Measurements from ENCODE around the gene PITX1.

PITX1 gene

GRCh38 chr5:135040333-135041144 lies 6.5 kb upstream of the PITX1 start:
- no peak for FAIRE-seq

- no peak for FAIRE-seq
Observed at GRCh38 chr5:135040034-135040332, 6.0 kb upstream of the PITX1 start.

GRCh38 chr5:135039271-135040033 lies 5.4 kb upstream of the PITX1 start:
- no peak for FAIRE-seq

- no peak for FAIRE-seq
Observed at GRCh38 chr5:135038813-135039270, 4.8 kb upstream of the PITX1 start.

GRCh38 chr5:135038205-135038812 lies 4.3 kb upstream of the PITX1 start:
- no peak for FAIRE-seq

DNA sequence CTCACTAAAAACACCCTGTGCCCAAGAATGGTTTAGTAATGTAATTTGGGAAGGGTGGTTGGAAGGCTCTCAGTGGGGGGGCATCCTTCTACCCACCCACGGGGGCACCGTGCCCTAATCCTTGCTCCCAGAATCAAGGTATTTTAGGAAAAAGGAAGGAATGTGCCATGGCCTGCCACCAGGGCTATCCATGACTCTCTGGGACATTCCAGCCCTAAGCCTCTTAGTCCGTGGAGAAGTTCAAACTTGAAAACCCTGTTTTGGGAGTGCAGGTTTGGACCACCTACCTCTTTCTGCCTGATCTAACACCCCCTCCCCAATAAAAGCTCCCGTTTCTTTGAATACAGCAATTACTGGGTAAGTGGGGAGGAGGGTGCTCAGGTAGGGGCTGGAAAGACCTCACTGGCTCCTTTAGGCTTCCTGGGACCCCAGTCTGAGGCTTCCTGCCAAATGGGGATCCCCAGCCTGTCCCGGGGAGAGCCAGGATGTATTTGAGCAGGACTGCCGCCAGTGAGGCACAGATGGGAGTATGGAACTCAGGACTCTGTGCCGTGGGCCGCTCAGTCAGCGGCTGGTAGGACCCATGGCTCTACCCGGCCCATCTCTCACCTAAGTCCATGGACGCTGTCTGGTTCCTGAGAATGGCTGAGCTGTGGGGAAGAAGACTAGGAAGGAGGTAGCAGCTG lies 3.6 kb upstream of the PITX1 start:
- FAIRE-seq, result no peak

DNA sequence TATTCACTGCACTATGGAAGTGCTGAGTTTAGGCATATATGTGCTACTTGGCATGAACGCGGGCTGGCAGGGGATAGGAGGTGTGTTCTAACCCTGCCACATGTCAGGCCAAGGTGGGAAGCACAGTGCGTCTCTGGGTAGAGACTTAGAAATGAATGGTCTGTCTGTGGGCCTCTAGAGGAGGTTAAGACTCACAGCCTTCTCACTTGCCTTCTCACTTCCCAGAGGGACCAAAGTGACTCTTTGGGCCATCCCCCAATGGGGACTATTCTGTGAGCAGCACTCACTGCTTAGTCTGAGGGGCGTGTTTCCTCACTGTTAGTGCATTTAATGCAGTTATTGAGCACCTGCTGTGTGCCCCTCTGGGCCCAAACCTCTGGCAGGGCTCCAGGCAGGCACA lies 2.4 kb upstream of the PITX1 start:
- no peak for FAIRE-seq

GRCh38 chr5:135035678-135036030 lies 1.6 kb upstream of the PITX1 start:
- no peak for FAIRE-seq

- no peak for FAIRE-seq
Observed at GRCh38 chr5:135034963-135035677, 1.1 kb upstream of the PITX1 start.

DNA sequence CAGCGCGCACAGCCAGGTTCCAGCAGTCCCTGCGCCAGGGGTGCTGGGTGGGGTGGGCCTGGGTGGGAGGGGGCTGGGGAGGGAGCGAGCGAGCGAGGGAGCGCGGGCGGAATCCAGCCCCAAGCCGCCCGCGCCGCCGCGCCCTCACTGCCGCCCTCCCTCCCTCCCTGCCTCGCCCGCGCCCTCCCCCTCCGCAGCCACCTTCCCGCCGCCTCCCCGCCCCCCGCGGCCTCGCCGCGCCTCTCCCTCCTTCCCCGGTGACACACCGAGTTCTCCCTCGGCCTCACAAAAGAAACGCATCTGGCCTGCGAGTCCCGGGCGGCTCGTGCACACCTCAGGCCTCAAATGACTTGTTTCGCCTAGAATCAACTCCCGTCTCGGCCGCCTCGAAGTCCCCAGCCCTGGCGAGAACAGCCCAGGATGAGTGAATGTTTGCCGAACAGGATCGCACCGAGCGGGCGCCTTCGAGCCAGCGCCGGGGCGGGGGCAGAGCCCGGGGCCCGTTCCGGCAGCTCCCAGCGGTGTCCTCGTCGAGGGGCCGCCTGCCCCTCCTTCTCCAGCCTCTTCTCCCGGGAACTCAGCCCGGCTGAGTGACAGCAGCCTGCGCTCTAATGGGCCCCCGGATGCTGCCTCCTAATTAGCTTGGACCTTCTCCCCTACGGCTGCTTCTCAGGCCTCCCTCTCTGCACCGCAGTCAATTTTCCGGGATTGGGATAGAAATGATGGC lies 371 bp upstream of the PITX1 start:
- no peak for FAIRE-seq

DNA sequence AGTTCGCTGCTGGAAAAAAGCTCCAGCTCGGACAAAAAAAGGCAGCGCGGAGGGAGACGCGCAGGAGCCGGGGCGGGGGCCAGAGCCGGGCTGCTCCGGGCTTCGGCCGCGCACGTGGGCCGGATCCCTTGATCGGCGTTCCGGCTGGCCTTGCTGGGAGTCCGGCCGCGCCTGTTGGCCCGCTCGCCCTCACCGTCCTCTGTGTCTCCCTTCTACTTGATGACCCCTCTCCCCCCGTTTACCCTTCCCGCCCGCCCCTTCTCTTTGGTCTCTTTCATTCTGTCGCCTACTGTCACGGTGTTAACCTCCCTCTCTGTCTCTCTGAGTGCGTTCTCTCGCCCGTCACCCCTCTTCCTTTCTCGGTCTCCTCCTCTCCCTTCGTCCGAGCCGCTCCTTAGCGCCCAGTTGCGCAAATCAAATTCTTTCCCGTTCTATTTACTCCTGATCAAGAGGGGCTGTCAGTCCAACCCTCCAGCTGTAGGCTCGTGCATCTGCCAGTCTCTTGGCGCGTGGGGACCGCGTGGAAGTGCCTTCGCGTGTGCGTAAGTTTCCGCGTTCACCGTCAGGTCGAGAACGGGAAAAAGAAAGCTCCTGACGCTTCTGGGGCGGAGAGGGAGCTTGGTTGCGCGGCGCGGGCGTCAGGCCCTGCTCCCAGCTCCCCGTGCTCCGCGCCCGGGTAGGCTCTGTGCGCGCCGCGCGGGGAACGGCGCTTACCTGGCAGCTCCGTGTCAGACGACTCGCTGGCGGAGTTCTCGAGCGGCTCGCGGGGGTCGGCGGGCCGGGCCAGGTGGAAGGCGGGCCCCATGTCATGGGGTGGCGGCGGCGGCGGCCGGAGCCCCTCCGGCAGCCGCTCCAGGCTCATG lies 798 bp downstream of the PITX1 start:
- no peak for FAIRE-seq

- FAIRE-seq, result no peak
Observed at GRCh38 chr5:135032695-135032998, 1.4 kb downstream of the PITX1 start.

- peak; percentile 82 for FAIRE-seq
Observed at GRCh38 chr5:135031813-135032694, 2.0 kb downstream of the PITX1 start.

- no peak for FAIRE-seq
Observed at GRCh38 chr5:135030956-135031812, 2.8 kb downstream of the PITX1 start.

DNA sequence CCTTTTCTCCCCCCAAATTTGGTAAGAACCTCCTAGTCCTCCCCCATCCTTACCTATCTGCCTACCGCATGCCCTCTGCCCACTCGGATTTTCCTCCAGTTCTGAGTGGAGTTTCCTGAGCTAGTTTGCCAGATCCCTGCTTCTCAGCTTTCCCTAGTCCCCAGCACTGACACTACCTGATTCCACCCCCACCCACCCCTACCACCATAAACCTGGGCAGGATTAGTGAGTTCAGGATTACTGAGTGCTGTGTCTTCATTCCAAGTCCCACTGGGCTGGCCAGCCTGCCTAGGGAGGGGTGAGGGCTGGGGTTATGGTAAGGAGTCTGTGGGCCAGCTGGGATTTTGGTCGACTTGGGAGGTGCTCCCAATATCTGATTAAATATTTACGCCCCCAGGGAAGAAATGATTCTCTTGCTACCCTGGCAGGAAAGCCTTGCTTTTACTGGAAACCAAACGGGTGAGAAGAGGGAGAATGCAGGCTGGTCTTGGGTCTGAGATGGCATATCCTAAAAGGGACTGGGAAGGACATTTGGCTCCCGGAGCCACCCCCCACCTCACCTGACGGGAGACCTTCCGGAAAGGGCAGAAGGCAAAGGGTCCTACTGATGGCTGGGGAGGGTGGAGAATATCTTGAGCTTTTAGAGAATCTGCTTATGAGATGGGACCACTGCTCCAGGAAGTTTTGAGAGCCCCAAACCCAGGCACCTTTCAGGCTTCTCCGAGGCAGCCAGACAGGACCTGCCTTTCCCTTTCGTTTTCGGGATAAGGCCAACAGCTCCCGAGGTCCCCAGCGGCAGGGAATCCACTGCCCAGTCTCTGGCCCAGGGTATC lies 3.7 kb downstream of the PITX1 start:
- FAIRE-seq, result no peak

- FAIRE-seq, result peak; percentile 45
Observed at GRCh38 chr5:135029477-135030122, 4.4 kb downstream of the PITX1 start.

- no peak for FAIRE-seq
Observed at GRCh38 chr5:135028791-135029476, 5.1 kb downstream of the PITX1 start.
